Tibial nerve (tissue), 3 donors: ENCODE measurements around the gene SOST.

Experiments
- CTCF ChIP-seq, 5 experiments: fragments of 200-600 bp in 3 of 5; fragments of 450-650 bp in 2 of 5; sonication (generic) in 3 of 5; IDR thresholded peaks; one replicate each; pipeline ENCODE4 v1.5.1; 2016 to 2019; ENCODE audit warnings: antibody characterized with exemption in 5 of 5, mild to moderate bottlenecking in 3 of 5, moderate library complexity in 2 of 5
- POLR2A ChIP-seq, 2 donors: fragments of 450-650 bp; IDR thresholded peaks; one replicate each; pipeline ENCODE4 v1.6.1; 2017; ENCODE audit warnings: antibody characterized with exemption in 2 of 2, mild to moderate bottlenecking in 2 of 2, moderate library complexity in 2 of 2

- TF ChIP-seq POLR2A (IDR thresholded peaks at IDR 0.05) (no peak), CTCF (IDR thresholded peaks at IDR 0.05) (no peak)
Observed at GRCh38 chr17:43707184-43707583, 51.4 kb downstream of the SOST start.
